HUES64 (cell line): ENCODE data around the gene AFAP1.

Source experiments
- H3K27ac ChIP-seq: 2 replicates; pipeline ENCODE4 v1.7.0; 2013; ENCODE audit warnings: low read depth, low read length, inconsistent platforms
- H3K27me3 ChIP-seq: 2 replicates; pipeline ENCODE4 v1.6.1; 2013; ENCODE audit warnings: mild to moderate bottlenecking, low read length; ENCODE audit not compliant: insufficient read depth
- H3K36me3 ChIP-seq: 2 replicates; pipeline ENCODE4 v1.6.1; 2013; ENCODE audit warnings: mild to moderate bottlenecking, low read length; ENCODE audit not compliant: insufficient read depth
- H3K4me1 ChIP-seq: 2 replicates; pipeline ENCODE4 v1.6.1; 2013; ENCODE audit warnings: mild to moderate bottlenecking, low read length, moderate library complexity; ENCODE audit not compliant: insufficient read depth
- H3K4me3 ChIP-seq: 2 replicates; pipeline ENCODE4 v1.5.1; 2013; ENCODE audit warnings: mild to moderate bottlenecking, low read length, moderate library complexity
- H3K9ac ChIP-seq: 2 replicates; pipeline ENCODE4 v1.6.1; 2013; ENCODE audit warnings: mild to moderate bottlenecking, low read depth, low read length
- H3K9me3 ChIP-seq: 2 replicates; pipeline ENCODE4 v1.6.1; 2013; ENCODE audit warnings: low read depth, low read length; ENCODE audit not compliant: insufficient read depth
- WGBS: fragments of 150-250, 120-280 bp; methylation state at CpG from one replicate; pipeline ENCODE4 v1.1.7; 2013; ENCODE audit warnings: missing lambda C conversion rate; 5-methylcytosine and 5-hydroxymethylcytosine counted together

Gene AFAP1

GRCh38 chr4:7885216-7886006, 54.2 kb downstream of the AFAP1 start:
- Histone ChIP-seq H3K4me3 (no peak overlapping the region), H3K27me3 (no peaks in the 10 kb centered on the region), H3K36me3 (no peaks in the 10 kb centered on the region), H3K27ac (no peak overlapping the region), H3K9me3 (peaks cover 5% of the 10 kb centered on the region; the same call in 1 of the 2 replicates), H3K9ac (no peak overlapping the region), H3K4me1 (peaks cover 13% of the 10 kb centered on the region)
- 92% methylated on average over 16 of the region's 16 CpGs for WGBS

GRCh38 chr4:7880683-7881082, 59.0 kb downstream of the AFAP1 start:
- Histone ChIP-seq H3K9ac (no peak overlapping the region), H3K27me3 (no peaks in the 10 kb centered on the region), H3K4me1 (peaks cover 6% of the 10 kb centered on the region), H3K9me3 (no peaks in the 10 kb centered on the region), H3K4me3 (no peak overlapping the region), H3K36me3 (no peaks in the 10 kb centered on the region), H3K27ac (no peak overlapping the region)
- 80% methylated on average over 7 of the region's 7 CpGs for WGBS

GRCh38 chr4:7879127-7879526, 60.5 kb downstream of the AFAP1 start:
- WGBS = 95% methylated on average over 6 of the region's 6 CpGs
- Histone ChIP-seq H3K4me1 (peaks cover 6% of the 10 kb centered on the region), H3K27me3 (no peaks in the 10 kb centered on the region), H3K9ac (no peak overlapping the region), H3K27ac (no peak overlapping the region), H3K36me3 (no peaks in the 10 kb centered on the region), H3K9me3 (0 out of 2 replicates have a peak, but pooled peaks cover under 1% of the 10 kb centered on the region), H3K4me3 (no peak overlapping the region)

GRCh38 chr4:7878323-7878722, 61.3 kb downstream of the AFAP1 start:
- 90% methylated on average over 6 of the region's 6 CpGs for WGBS

GRCh38 chr4:7877176-7877575, 62.5 kb downstream of the AFAP1 start:
- Histone ChIP-seq H3K9me3 (0 out of 2 replicates have a peak, but pooled peaks cover 7% of the 10 kb centered on the region), H3K27ac (no peak overlapping the region; the same call in 1 of the 2 replicates), H3K4me3 (no peak overlapping the region), H3K4me1 (peaks cover 6% of the 10 kb centered on the region), H3K36me3 (no peaks in the 10 kb centered on the region), H3K27me3 (no peaks in the 10 kb centered on the region), H3K9ac (no peak overlapping the region)
- 91% methylated on average over 6 of the region's 6 CpGs for WGBS

More at GRCh38 chr4:7878323-7878722, 61.3 kb downstream of the AFAP1 start:
- H3K27me3 ChIP-seq = no peaks in the 10 kb centered on the region
- H3K27ac ChIP-seq = no peak overlapping the region
- H3K36me3 ChIP-seq = no peaks in the 10 kb centered on the region
- H3K9me3 ChIP-seq = 0 out of 2 replicates have a peak, but pooled peaks cover 7% of the 10 kb centered on the region
- H3K4me3 ChIP-seq = no peak overlapping the region
- peaks cover 6% of the 10 kb centered on the region for H3K4me1 ChIP-seq
- H3K9ac ChIP-seq = no peak overlapping the region

- H3K4me3 ChIP-seq = no peak overlapping the region
- no peaks in the 10 kb centered on the region for H3K27me3 ChIP-seq
- 79% methylated on average over 14 of the region's 15 CpGs for WGBS
- H3K36me3 ChIP-seq = peaks cover 7% of the 10 kb centered on the region; the same call in 1 of the 2 replicates
- H3K4me1 ChIP-seq = peaks cover 6% of the 10 kb centered on the region
- no peak overlapping the region for H3K27ac ChIP-seq
- no peak overlapping the region for H3K9ac ChIP-seq
- H3K9me3 ChIP-seq = peaks cover 15% of the 10 kb centered on the region; the same call in 1 of the 2 replicates
Observed at GRCh38 chr4:7876201-7876875, 63.3 kb downstream of the AFAP1 start.

- Histone ChIP-seq H3K27me3 (no peaks in the 10 kb centered on the region), H3K9ac (no peak overlapping the region), H3K36me3 (peaks cover 16% of the 10 kb centered on the region), H3K4me3 (no peak overlapping the region), H3K9me3 (peaks cover 15% of the 10 kb centered on the region; the same call in 1 of the 2 replicates), H3K4me1 (peaks cover 6% of the 10 kb centered on the region), H3K27ac (no peak overlapping the region)
- 97% methylated on average over 3 of the region's 3 CpGs for WGBS
Observed at GRCh38 chr4:7874838-7875237, 64.8 kb downstream of the AFAP1 start.

- Histone ChIP-seq H3K4me3 (no peak overlapping the region), H3K27me3 (no peaks in the 10 kb centered on the region), H3K9ac (no peak overlapping the region), H3K4me1 (peaks cover 6% of the 10 kb centered on the region), H3K36me3 (peaks cover 16% of the 10 kb centered on the region), H3K9me3 (peaks cover 15% of the 10 kb centered on the region; the same call in 1 of the 2 replicates), H3K27ac (no peak overlapping the region)
- no CpG with 5 or more reads among the region's 1 CpG for WGBS
Observed at GRCh38 chr4:7873881-7874280, 65.8 kb downstream of the AFAP1 start.

GRCh38 chr4:7872264-7872771, 67.3 kb downstream of the AFAP1 start:
- Histone ChIP-seq H3K9ac (no peak overlapping the region), H3K9me3 (peaks cover 15% of the 10 kb centered on the region; the same call in 1 of the 2 replicates), H3K4me1 (peaks cover 8% of the 10 kb centered on the region), H3K27me3 (no peaks in the 10 kb centered on the region), H3K27ac (no peak overlapping the region), H3K4me3 (no peak overlapping the region), H3K36me3 (peaks cover 26% of the 10 kb centered on the region)
- WGBS = 95% methylated on average over 4 of the region's 4 CpGs

- WGBS = 95% methylated on average over 16 of the region's 16 CpGs
- Histone ChIP-seq H3K4me1 (0 out of 2 replicates have a peak, but pooled peaks cover 3% of the 10 kb centered on the region), H3K36me3 (peaks cover 29% of the 10 kb centered on the region), H3K9me3 (peaks cover 15% of the 10 kb centered on the region; the same call in 1 of the 2 replicates), H3K9ac (no peak overlapping the region), H3K27me3 (no peaks in the 10 kb centered on the region), H3K4me3 (no peak overlapping the region), H3K27ac (no peak overlapping the region)
Observed at GRCh38 chr4:7871356-7871755, 68.3 kb downstream of the AFAP1 start.
